GM23248 (cell line): ENCODE results near the gene GHRH. TPM values are rescaled to one million over a fixed set of nuclear protein-coding genes. Genes with fewer than 3 reads are reported as not detected.

ENCODE experiments used
- DNase-seq: peaks from one replicate; pipeline ENCODE4 v3.0.0-alpha.2; 2015
- H2AFZ ChIP-seq: fragments of 200-600 bp; sonication (generic); 2 replicates; pipeline ENCODE4 v1.6.1; 2016; ENCODE audit warnings: antibody characterized with exemption
- H3F3A ChIP-seq: fragments of 200-600 bp; sonication (generic); 2 replicates; pipeline ENCODE4 v1.6.1; 2016; ENCODE audit warnings: mild to moderate bottlenecking, antibody characterized with exemption, mixed run types; ENCODE audit not compliant: insufficient read depth
- H3K27ac ChIP-seq: fragments of 200-600 bp; sonication (generic); 2 replicates; pipeline ENCODE4 v1.5.1; 2016; ENCODE audit warnings: mild to moderate bottlenecking
- H3K27me3 ChIP-seq: fragments of 200-600 bp; sonication (generic); replicated peaks from 2 replicates; pipeline ENCODE4 v1.6.1; 2016; ENCODE audit warnings: mild to moderate bottlenecking; ENCODE audit not compliant: insufficient read depth
- H3K36me3 ChIP-seq: fragments of 200-600 bp; sonication (generic); 2 replicates; pipeline ENCODE4 v1.6.1; 2016; ENCODE audit warnings: low read depth, mild to moderate bottlenecking
- H3K4me1 ChIP-seq: fragments of 200-600 bp; sonication (generic); 2 replicates; pipeline ENCODE4 v1.6.1; 2016; ENCODE audit warnings: mild to moderate bottlenecking; ENCODE audit not compliant: insufficient read depth
- H3K4me2 ChIP-seq: fragments of 200-600 bp; sonication (generic); one replicate; pipeline ENCODE4 v1.6.1; 2016; ENCODE audit warnings: mild to moderate bottlenecking; ENCODE audit not compliant: unreplicated experiment
- H3K4me3 ChIP-seq: fragments of 200-600 bp; sonication (generic); 2 replicates; pipeline ENCODE4 v1.5.1; 2016; ENCODE audit warnings: mild to moderate bottlenecking
- H3K79me2 ChIP-seq: fragments of 200-600 bp; sonication (generic); 2 replicates; pipeline ENCODE4 v1.6.1; 2016; ENCODE audit warnings: mild to moderate bottlenecking; ENCODE audit not compliant: insufficient read depth
- H3K9ac ChIP-seq: fragments of 200-600 bp; sonication (generic); 2 replicates; pipeline ENCODE4 v1.6.1; 2016; ENCODE audit warnings: mild to moderate bottlenecking
- H3K9me2 ChIP-seq: fragments of 200-600 bp; sonication (generic); 2 replicates; pipeline ENCODE4 v1.6.1; 2016; ENCODE audit warnings: mixed run types, mild to moderate bottlenecking, moderate library complexity; ENCODE audit not compliant: insufficient read depth
- H3K9me3 ChIP-seq: fragments of 200-600 bp; sonication (generic); one replicate; pipeline ENCODE4 v1.6.1; 2017; ENCODE audit warnings: low read depth
- H4K20me1 ChIP-seq: fragments of 200-600 bp; sonication (generic); 2 replicates; pipeline ENCODE4 v1.6.0; 2016; ENCODE audit not compliant: insufficient read depth
- EZH2 ChIP-seq: fragments of 200-600 bp; sonication (generic); IDR thresholded peaks from 2 replicates; pipeline ENCODE4 v1.6.1; 2018; ENCODE audit warnings: antibody characterized with exemption, mild to moderate bottlenecking; ENCODE audit not compliant: insufficient read depth, poor library complexity, severe bottlenecking
- EZH2phosphoT487 ChIP-seq: fragments of 200-600 bp; sonication (generic); IDR thresholded peaks from 2 replicates; pipeline ENCODE4 v1.6.1; 2018; ENCODE audit warnings: antibody characterized with exemption, moderate library complexity, mild to moderate bottlenecking, low read depth; ENCODE audit not compliant: insufficient read depth
- WGBS, 2 experiments: methylation state at CpG; one replicate each; pipeline ENCODE4 v1.1.6; 2015 to 2017; ENCODE audit warnings: low lambda C conversion rate in 2 of 2, low coverage in 1 of 2; ENCODE audit errors: missing lambda C conversion rate in 2 of 2; 5-methylcytosine and 5-hydroxymethylcytosine counted together
- in situ Hi-C: fragments of 300-500 bp; cut with MboI; formaldehyde crosslinking; loops from 2 replicates; pipeline ENCODE4 v1.15.0; 2020
- polyA plus RNA-seq: library from polyadenylated mRNA; unstranded; fragments of >200 nt; fragmentation: Nextera tagmentation; extraction: Ambion mirVana; gene quantifications from 2 replicates; pipeline ENCODE4 v1.2.1, GENCODE V29; 2016
- total RNA-seq: library from RNA; depleted of rRNA; stranded (reverse); fragments of >200 nt; shearing (Covaris generic); gene quantifications from 2 replicates; pipeline ENCODE4 v1.2.3, GENCODE V29; 2014

GHRH gene
- total and polyA plus RNA-seq, 2 experiments from 2014 or later = not detected

GRCh38 chr20:37205794-37206193, 55.8 kb downstream of the GHRH start:
- in situ Hi-C loops = no loop called here
- no peak overlapping the region for H3K4me2 ChIP-seq
- H3K4me3 ChIP-seq = no peak overlapping the region
- H2AFZ ChIP-seq = no peak overlapping the region
- H3K9ac ChIP-seq = no peak overlapping the region
- TF ChIP-seq EZH2 (no peak), EZH2phosphoT487 (no peak)
- peaks cover 23% of the 10 kb centered on the region for H3K79me2 ChIP-seq
- no peaks in the 10 kb centered on the region for H4K20me1 ChIP-seq
- H3K4me1 ChIP-seq = peaks cover 16% of the 10 kb centered on the region
- H3K9me2 ChIP-seq = no peaks in the 10 kb centered on the region
- H3K27ac ChIP-seq = no peak overlapping the region
- no peaks in the 10 kb centered on the region for H3K9me3 ChIP-seq
- H3K27me3 ChIP-seq = no peaks in the 10 kb centered on the region
- H3K36me3 ChIP-seq = peaks cover 26% of the 10 kb centered on the region
- no peak for DNase-seq
- peaks cover 13% of the 10 kb centered on the region for H3F3A ChIP-seq
- WGBS, 2 experiments = 48 to 54% methylated on average over 2 of the region's 2 CpGs

- Histone ChIP-seq H3F3A (peaks cover 13% of the 10 kb centered on the region), H3K9me3 (no peaks in the 10 kb centered on the region), H3K27ac (no peak overlapping the region), H3K36me3 (peaks cover 25% of the 10 kb centered on the region), H3K9ac (no peak overlapping the region), H3K4me1 (peaks cover 16% of the 10 kb centered on the region), H3K27me3 (no peaks in the 10 kb centered on the region), H3K9me2 (no peaks in the 10 kb centered on the region), H2AFZ (no peak overlapping the region), H4K20me1 (no peaks in the 10 kb centered on the region), H3K79me2 (peaks cover 30% of the 10 kb centered on the region), H3K4me3 (no peak overlapping the region), H3K4me2 (no peak overlapping the region)
- in situ Hi-C loops = no loop called here
- TF ChIP-seq EZH2 (no peak), EZH2phosphoT487 (no peak)
- WGBS, 2 experiments = 91 to 96% methylated on average over 6 of the region's 6 CpGs
- no peak for DNase-seq
Measured at GRCh38 chr20:37205130-37205529, 56.5 kb downstream of the GHRH start.

DNA sequence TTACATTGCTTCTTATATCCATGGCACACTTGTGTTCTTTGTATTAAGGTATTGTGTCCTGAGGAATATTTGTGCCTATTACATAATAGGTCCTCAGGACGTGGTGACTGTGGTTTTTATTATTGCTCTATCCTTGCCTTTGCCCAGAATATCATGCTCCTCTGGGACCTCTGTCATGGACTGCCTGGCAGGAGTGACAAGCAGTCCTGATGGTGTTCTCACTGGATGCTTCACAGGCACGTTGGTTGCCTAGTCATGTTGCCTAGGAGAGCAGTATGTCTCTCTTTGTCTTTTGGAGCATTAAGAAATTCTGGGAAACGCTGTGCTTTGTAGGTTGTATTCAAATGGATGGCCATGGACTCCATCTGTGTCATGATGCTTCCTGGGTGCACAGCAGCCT, 57.6 kb downstream of the GHRH start:
- Histone ChIP-seq H2AFZ (no peak overlapping the region), H3K4me3 (no peak overlapping the region), H4K20me1 (no peaks in the 10 kb centered on the region), H3K4me1 (peaks cover 16% of the 10 kb centered on the region), H3K36me3 (peaks cover 15% of the 10 kb centered on the region), H3K9me2 (no peaks in the 10 kb centered on the region), H3K9ac (no peak overlapping the region), H3K27ac (no peak overlapping the region), H3K4me2 (no peak overlapping the region), H3K9me3 (no peaks in the 10 kb centered on the region), H3K27me3 (no peaks in the 10 kb centered on the region), H3F3A (peaks cover 13% of the 10 kb centered on the region), H3K79me2 (peaks cover 39% of the 10 kb centered on the region)
- in situ Hi-C loops = no loop called here
- no peak for DNase-seq
- TF ChIP-seq EZH2 = no peak
- TF ChIP-seq EZH2phosphoT487 = no peak
- WGBS, 2 experiments = 55 to 63% methylated on average over 3 of the region's 3 CpGs

DNA sequence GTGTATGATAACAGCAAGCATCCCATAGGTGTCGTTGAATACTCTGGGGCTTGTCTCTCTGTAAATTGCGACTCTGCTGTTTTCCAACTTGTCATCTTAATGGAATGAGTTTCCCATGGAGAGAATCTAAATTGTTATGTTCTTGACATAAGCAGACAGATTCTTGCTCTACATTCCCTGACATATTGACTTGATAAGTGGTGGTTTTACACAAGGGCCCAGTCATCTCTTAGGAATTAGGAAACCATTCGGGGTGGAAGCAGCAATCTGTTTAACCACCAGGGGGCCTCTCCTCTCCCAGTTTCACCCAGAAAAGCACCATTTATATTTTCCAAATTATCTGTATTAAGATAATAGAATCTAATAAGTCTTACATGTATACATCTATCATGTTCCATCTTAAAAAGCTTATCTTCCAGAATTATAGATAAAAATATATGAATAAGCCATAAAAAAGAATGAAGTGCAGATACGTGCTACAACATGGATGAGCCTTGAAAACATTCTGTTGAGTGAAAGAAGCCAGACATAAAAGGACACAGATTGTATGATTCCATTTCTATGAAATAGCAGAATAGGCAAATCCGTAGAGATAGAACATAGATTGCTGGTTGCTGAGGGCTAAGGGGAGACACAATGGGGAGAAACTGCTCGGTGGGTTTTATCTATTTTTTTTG, 59.2 kb downstream of the GHRH start:
- Histone ChIP-seq H3K9me3 (no peaks in the 10 kb centered on the region), H3K27me3 (no peaks in the 10 kb centered on the region), H3K4me1 (peaks cover 16% of the 10 kb centered on the region), H3K9me2 (no peaks in the 10 kb centered on the region), H2AFZ (no peak overlapping the region), H3F3A (peaks cover 13% of the 10 kb centered on the region), H3K36me3 (peaks cover 15% of the 10 kb centered on the region), H3K9ac (peak overlapping the region; percentile 73), H4K20me1 (no peaks in the 10 kb centered on the region), H3K4me3 (peak overlapping the region; percentile 59), H3K79me2 (peaks cover 55% of the 10 kb centered on the region), H3K27ac (peak overlapping the region; percentile 84), H3K4me2 (peak overlapping the region; percentile 78)
- 35 to 36% methylated on average over 6 of the region's 6 CpGs for WGBS, 2 experiments
- DNase-seq = peak; percentile 95
- TF ChIP-seq EZH2phosphoT487 (0 out of 2 replicates have a peak, but pooled peaks have one; percentile 58), EZH2 (no peak)
- in situ Hi-C loops = no loop called here
